GM15510 (cell line): ENCODE data around the gene HEXIM2.

Source experiments
- POLR2A ChIP-seq: IDR thresholded peaks from 3 replicates; pipeline ENCODE4 v1.6.1; 2011; ENCODE audit warnings: borderline replicate concordance; ENCODE audit not compliant: insufficient read length; ENCODE audit errors: extremely low read depth

Gene HEXIM2

DNA sequence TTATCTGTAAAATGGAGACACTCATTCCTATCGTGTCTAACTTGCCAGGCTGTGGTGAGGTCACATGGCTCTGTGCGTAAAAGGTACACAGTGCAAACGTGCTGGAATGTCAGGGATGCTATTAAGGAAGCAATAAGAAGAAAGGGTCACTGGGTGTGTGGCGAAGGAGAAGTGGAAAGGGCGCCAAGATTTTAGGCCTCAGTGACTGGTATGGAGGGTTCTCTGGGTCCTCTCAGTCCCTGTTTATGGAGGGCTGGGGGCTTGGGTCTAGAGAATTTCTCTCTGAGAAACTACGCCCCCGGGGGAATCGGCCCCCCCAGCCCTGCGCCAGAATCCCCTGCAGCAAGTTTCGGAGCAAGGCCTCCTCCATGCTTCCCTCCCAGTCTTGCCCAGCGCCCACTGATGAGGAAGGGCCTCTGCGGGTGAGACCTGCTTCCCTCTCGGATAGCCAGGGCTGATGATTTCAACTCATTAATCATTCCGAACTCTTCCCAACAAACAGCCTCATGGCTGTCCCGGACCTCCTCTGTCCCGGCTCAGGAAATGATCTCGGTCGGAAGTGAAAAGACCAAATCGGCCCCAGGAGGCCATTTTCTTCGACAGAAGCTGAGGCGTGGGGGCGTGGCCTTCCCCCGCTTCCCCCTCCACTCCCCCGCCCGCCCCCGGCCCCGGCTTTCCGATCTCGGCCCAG is 14.6 kb upstream of the HEXIM2 start:
- TF ChIP-seq POLR2A: peak; percentile 55

- TF ChIP-seq POLR2A: peak; percentile 40
Observed at GRCh38 chr17:45147581-45148182, 14.0 kb upstream of the HEXIM2 start.

GRCh38 chr17:45148183-45149036 is 13.3 kb upstream of the HEXIM2 start, which contains the start of gene HEXIM1:
Gene HEXIM1 (plus strand): TSS chr17:45148475. CDS start chr17:45149191, 716 bp downstream.
- peak; percentile 100 for TF ChIP-seq POLR2A

DNA sequence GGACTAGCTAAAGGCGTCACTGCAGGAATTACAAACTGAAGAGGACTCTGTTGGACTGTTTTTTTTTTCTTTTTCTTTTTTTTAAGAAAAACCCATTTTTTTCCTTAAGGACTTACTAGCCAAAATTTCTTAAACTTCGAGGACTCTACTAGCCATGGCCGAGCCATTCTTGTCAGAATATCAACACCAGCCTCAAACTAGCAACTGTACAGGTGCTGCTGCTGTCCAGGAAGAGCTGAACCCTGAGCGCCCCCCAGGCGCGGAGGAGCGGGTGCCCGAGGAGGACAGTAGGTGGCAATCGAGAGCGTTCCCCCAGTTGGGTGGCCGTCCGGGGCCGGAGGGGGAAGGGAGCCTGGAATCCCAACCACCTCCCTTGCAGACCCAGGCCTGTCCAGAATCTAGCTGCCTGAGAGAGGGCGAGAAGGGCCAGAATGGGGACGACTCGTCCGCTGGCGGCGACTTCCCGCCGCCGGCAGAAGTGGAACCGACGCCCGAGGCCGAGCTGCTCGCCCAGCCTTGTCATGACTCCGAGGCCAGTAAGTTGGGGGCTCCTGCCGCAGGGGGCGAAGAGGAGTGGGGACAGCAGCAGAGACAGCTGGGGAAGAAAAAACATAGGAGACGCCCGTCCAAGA is 12.5 kb upstream of the HEXIM2 start:
- no peak for TF ChIP-seq POLR2A

- no peak for TF ChIP-seq POLR2A
Observed at GRCh38 chr17:45149669-45150664, 11.7 kb upstream of the HEXIM2 start.

DNA sequence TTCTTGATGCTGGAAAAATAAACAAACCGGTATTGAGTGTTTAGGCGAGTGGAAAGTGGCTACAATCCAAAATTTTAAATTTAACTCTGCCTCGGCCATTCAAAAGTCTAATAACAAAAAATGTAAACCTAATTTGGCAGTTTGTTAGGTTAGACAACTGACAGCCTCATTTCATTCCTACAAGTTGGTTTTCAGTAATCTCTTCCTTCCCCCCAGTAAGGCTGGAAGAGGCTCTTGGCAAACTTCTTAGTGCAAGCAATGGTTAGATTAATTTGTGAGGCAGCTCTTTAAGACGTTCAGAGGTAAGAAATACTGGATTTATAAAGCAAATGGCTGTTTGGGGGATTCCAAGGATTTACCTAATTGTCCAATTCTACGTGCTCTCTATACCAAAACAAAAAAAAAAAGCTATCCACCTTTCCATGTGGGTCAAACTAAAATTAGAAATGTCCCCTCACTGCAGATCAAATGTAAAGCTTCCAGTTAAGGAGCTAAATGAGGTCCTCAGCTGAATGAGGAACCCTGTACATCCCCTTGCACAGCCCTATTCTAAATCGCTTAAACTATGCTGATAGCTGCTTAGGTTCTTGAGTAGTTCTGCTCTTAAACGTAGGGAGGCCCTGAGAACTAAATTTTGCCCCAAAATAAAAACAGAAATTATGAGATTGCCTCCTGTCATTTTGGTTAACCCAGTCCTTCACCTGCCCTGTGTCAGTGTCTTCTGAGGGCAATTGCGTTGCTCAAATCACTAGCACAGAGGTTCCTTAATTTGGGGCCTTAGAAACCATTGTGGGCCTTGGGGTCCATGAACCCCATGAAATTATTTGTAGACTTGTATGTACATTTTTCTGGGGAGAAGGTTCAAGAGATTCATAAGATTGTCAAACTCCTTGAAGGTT is 10.5 kb upstream of the HEXIM2 start:
- TF ChIP-seq POLR2A: no peak

DNA sequence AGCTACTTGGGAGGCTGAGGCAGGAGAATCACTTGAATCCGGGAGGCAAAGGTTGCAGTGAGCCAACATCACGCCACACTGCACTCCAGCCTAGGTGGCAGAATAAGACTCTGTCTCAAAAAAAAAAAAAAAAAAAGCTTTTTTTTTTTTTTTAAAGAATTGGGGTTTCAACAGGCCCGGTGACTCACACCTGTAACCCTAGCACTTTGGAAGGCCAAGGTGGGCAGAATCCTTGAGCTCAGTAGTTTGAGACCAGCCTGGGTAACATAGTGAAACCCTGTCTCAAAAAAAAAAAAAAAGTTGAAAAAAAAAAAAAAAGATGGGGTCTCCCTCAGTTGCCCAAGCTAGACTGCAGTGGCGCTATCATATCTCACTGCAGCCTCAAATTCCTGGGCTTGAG is 6.6 kb upstream of the HEXIM2 start:
- no peak for TF ChIP-seq POLR2A

GRCh38 chr17:45155483-45155882 is 6.2 kb upstream of the HEXIM2 start:
- TF ChIP-seq POLR2A: no peak

- no peak for TF ChIP-seq POLR2A
Observed at GRCh38 chr17:45156242-45156641, 5.4 kb upstream of the HEXIM2 start.

- TF ChIP-seq POLR2A: no peak
Observed at GRCh38 chr17:45160447-45161287, 1.0 kb upstream of the HEXIM2 start.

DNA sequence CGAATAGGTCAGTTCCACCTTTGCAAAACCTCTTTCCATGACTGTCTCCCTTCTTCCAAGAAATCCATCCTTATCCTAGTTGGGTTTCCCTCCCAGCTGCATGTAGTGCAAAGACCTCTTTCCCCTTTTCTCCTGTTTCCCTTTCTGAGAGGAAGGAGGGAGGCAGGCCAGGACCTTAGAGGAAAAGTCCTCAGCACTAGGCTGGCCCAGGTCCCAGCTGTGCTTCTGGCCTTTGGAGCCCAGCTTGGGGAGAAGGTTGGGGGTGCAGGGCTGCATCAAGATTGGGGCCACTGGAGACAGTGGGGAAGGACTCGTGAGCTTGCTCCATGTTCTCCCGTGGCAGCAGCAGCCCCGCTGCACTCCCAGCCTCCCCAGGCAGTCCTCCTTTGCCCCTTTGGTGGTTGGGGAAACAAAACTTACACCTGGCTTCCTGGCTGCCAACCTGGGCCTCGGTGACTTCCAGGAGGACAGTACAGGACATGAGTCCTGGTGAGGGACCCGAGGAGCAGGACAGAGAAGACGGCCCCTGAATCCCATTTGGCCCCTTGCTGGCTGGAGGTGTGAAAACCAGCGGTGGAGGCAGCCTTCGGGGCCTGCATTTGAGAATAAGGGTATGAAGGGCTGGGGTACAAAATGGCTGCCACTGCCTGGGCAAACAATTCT is 481 bp downstream of the HEXIM2 start:
- no peak for TF ChIP-seq POLR2A

DNA sequence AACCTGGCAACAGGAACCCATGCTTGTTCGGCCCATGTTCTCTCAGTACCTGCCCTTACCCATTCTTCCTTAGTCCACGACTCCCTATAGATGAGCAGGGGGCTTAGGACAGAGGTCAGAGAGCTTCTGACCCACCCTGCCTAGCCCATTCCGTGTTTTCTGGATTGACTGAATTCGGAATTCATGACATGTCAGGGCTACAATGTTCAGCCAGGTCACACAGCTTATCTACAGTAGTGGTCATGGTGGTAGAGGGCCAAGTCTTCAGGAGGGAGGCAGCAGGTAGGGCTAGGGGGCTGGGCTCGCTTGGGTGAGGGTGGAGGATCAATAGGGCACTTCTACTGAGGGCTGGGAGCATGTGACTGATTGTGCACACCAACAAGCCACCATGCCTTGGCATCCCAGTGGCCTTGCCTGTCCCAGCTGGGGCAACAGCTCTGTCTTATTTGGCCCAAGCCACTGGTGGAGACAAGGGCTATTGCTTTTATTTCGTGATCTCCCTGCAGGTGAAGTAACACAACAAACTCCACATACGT is 3.1 kb downstream of the HEXIM2 start:
- no peak for TF ChIP-seq POLR2A
